WTC11 (cell line): ENCODE measurements around the gene SPATA25.

Source experiments
- CREB1 ChIP-seq: sonication (generic); formaldehyde crosslinking; IDR thresholded peaks from 2 replicates; pipeline ENCODE4 v1.8.0; 2023; ENCODE audit warnings: mild to moderate bottlenecking, missing genetic modification reagents
- NR1H2 ChIP-seq: sonication (generic); formaldehyde crosslinking; IDR thresholded peaks from 2 replicates; pipeline ENCODE4 v1.9.0; 2021; ENCODE audit warnings: mild to moderate bottlenecking, moderate library complexity, missing genetic modification reagents
- USF2 ChIP-seq: sonication (generic); formaldehyde crosslinking; IDR thresholded peaks from 2 replicates; pipeline ENCODE4 v1.8.1; 2023; ENCODE audit warnings: mild to moderate bottlenecking, missing genetic modification reagents, moderate library complexity
- ZBTB21 ChIP-seq: sonication (generic); formaldehyde crosslinking; IDR thresholded peaks from 2 replicates; pipeline ENCODE4 v1.8.1; 2023; ENCODE audit warnings: mild to moderate bottlenecking, missing genetic modification reagents, borderline replicate concordance
- TF ChIP-seq, protein P1 (sequence below): fragments of 250-450 bp; sonication (Bioruptor Pico); IDR thresholded peaks from 2 replicates; pipeline ENCODE4 v1.8.0; 2021; ENCODE audit warnings: mild to moderate bottlenecking
- TF ChIP-seq, protein P2 (sequence below): fragments of 200-600 bp; IDR thresholded peaks from 2 replicates; pipeline ENCODE4 v1.8.0; 2022; ENCODE audit warnings: antibody characterized with exemption
- TF ChIP-seq, protein P3 (sequence below): sonication (generic); formaldehyde crosslinking; IDR thresholded peaks from 2 replicates; pipeline ENCODE4 v1.8.0; 2022; ENCODE audit warnings: mild to moderate bottlenecking, missing genetic modification reagents

DNA sequence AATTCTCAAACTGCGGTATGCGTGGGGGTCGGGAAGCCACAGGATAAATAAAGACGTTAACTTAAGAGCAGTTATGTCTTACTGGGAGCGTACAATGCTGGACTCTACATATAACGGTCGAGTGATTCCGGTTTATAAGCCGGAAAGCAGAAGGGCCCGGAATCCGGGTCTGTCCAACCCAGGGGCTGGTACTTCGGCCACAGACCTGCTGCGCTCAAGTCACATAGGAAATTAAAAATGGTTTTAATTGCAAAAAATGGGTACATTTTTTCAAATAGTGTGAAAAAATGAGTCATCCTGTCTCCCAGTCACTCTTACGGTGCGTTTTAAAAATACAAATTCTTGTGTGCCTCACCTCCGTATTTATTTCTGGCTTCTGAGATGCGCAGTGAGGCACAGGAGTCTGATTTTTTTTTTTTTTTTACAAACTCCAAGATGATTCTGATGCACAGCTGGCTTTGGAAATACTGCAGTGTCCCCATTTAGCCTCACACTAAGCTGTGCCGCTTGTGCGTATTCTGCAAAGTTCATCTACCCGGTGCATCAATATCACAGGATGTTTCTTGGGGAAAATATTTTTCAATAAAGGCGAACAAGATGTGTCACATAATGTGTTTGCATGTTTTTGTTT is 48.1 kb upstream of the SPATA25 start:
- TF ChIP-seq, protein P1, sequence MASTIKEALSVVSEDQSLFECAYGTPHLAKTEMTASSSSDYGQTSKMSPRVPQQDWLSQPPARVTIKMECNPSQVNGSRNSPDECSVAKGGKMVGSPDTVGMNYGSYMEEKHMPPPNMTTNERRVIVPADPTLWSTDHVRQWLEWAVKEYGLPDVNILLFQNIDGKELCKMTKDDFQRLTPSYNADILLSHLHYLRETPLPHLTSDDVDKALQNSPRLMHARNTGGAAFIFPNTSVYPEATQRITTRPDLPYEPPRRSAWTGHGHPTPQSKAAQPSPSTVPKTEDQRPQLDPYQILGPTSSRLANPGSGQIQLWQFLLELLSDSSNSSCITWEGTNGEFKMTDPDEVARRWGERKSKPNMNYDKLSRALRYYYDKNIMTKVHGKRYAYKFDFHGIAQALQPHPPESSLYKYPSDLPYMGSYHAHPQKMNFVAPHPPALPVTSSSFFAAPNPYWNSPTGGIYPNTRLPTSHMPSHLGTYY (CRISPR knock-in tag) = no peak
- TF ChIP-seq ZBTB21 (CRISPR knock-in tag) = no peak
- TF ChIP-seq NR1H2 = no peak
- TF ChIP-seq USF2 (CRISPR knock-in tag) = no peak
- TF ChIP-seq, protein P2, sequence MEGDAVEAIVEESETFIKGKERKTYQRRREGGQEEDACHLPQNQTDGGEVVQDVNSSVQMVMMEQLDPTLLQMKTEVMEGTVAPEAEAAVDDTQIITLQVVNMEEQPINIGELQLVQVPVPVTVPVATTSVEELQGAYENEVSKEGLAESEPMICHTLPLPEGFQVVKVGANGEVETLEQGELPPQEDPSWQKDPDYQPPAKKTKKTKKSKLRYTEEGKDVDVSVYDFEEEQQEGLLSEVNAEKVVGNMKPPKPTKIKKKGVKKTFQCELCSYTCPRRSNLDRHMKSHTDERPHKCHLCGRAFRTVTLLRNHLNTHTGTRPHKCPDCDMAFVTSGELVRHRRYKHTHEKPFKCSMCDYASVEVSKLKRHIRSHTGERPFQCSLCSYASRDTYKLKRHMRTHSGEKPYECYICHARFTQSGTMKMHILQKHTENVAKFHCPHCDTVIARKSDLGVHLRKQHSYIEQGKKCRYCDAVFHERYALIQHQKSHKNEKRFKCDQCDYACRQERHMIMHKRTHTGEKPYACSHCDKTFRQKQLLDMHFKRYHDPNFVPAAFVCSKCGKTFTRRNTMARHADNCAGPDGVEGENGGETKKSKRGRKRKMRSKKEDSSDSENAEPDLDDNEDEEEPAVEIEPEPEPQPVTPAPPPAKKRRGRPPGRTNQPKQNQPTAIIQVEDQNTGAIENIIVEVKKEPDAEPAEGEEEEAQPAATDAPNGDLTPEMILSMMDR = no peak
- TF ChIP-seq, protein P3, sequence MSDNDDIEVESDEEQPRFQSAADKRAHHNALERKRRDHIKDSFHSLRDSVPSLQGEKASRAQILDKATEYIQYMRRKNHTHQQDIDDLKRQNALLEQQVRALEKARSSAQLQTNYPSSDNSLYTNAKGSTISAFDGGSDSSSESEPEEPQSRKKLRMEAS (CRISPR knock-in tag) = no peak
- no peak for TF ChIP-seq CREB1 (CRISPR knock-in tag)
